MCF 10A (cell line): Measurements from ENCODE around the gene DLST. TPM values are rescaled to one million over a fixed set of nuclear protein-coding genes. Genes with fewer than 3 reads are reported as not detected.

Experiments used
- BruUV-seq: library from RNA; stranded (reverse); fragments of 400-500 nt; replicated peaks from 2 replicates; lab custom pipeline; 2021; lab: Mats Ljungman, UMichigan
- CTCF ChIA-PET: fragments of 300-600 bp; sonication (Branson Sonifier 250); formaldehyde crosslinking; extraction: SDS; loops from one replicate; lab custom pipeline; 2021; ENCODE audit warnings: antibody characterized with exemption, inconsistent platforms; lab: Yijun Ruan, JAX
- POLR2A ChIA-PET: fragments of 300-600, 350-650 bp; sonication (Branson Sonifier 250); formaldehyde crosslinking; extraction: SDS; loops from one replicate; lab custom pipeline; 2020; ENCODE audit warnings: antibody characterized with exemption, inconsistent platforms; lab: Yijun Ruan, JAX
- DNase-seq: peaks from one replicate; pipeline ENCODE4 v3.0.0-alpha.2; 2018; ENCODE audit not compliant: unreplicated experiment
- H3K27ac Mint-ChIP-seq: one replicate; pipeline ENCODE4 v1.8.0; 2022; ENCODE audit warnings: mild to moderate bottlenecking, low read depth, mixed read lengths; ENCODE audit not compliant: unreplicated experiment
- H3K27me3 Mint-ChIP-seq: one replicate; pipeline ENCODE4 v1.8.0; 2022; ENCODE audit warnings: mixed read lengths; ENCODE audit not compliant: insufficient read depth, unreplicated experiment
- H3K36me3 Mint-ChIP-seq: one replicate; pipeline ENCODE4 v1.8.0; 2022; ENCODE audit warnings: mild to moderate bottlenecking, moderate library complexity, mixed read lengths; ENCODE audit not compliant: insufficient read depth, unreplicated experiment
- H3K4me1 Mint-ChIP-seq: one replicate; pipeline ENCODE4 v1.8.0; 2022; ENCODE audit warnings: mixed read lengths; ENCODE audit not compliant: insufficient read depth, unreplicated experiment
- H3K4me3 Mint-ChIP-seq: one replicate; pipeline ENCODE4 v1.8.0; 2022; ENCODE audit warnings: mild to moderate bottlenecking, moderate library complexity, mixed read lengths; ENCODE audit not compliant: unreplicated experiment
- H3K9me3 Mint-ChIP-seq: one replicate; pipeline ENCODE4 v1.8.0; 2022; ENCODE audit warnings: mixed read lengths; ENCODE audit not compliant: unreplicated experiment
- intact Hi-C: fragments of 100-400 bp; cut with micrococcal nuclease; formaldehyde crosslinking; loops from 2 replicates; pipeline ENCODE4 v1.14.1; 2022
- total RNA-seq: library from RNA; stranded (reverse); gene quantifications from 2 replicates; pipeline ENCODE4 v1.2.3, GENCODE V29; 2022
- TF ChIP-seq, protein P1 (sequence below): fragments of 200-600 bp; IDR thresholded peaks from one replicate; pipeline ENCODE4 v1.8.0; 2022; ENCODE audit warnings: antibody characterized with exemption, mild to moderate bottlenecking; ENCODE audit not compliant: unreplicated experiment

The DLST gene
- total RNA-seq, 1 experiment from 2014 or later = 114 TPM

DNA sequence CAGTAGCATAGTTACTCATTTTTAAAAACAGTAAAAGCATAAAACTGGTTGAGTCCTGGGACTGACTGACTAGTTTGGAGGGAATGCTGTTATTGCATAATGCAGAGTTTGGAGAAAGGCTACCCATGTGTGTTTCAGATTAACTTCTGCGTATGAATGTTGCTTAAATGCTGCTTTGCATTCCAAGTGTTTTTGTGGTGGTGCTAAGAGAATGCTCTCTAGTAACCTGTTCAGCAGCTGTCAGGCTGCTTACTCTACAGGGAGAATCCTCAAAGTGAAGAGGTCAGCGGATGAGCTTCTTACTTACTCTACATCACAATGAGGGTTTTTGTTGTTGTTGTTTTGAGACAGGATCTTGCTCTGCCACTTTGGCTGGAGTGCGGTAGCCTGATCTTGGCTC is 4.3 kb downstream of the DLST start:
- Mint-ChIP-seq H3K27me3 (no peaks in the 10 kb centered on the region), H3K36me3 (peaks cover 64% of the 10 kb centered on the region), H3K4me1 (peaks cover 56% of the 10 kb centered on the region), H3K4me3 (peak overlapping the region; percentile 34), H3K9me3 (no peaks in the 10 kb centered on the region), H3K27ac (peak overlapping the region; percentile 48)
- POLR2A ChIA-PET = no interaction called here
- peak; percentile 67 for DNase-seq
- no TSS peak for BruUV-seq
- TF ChIP-seq, protein P1, sequence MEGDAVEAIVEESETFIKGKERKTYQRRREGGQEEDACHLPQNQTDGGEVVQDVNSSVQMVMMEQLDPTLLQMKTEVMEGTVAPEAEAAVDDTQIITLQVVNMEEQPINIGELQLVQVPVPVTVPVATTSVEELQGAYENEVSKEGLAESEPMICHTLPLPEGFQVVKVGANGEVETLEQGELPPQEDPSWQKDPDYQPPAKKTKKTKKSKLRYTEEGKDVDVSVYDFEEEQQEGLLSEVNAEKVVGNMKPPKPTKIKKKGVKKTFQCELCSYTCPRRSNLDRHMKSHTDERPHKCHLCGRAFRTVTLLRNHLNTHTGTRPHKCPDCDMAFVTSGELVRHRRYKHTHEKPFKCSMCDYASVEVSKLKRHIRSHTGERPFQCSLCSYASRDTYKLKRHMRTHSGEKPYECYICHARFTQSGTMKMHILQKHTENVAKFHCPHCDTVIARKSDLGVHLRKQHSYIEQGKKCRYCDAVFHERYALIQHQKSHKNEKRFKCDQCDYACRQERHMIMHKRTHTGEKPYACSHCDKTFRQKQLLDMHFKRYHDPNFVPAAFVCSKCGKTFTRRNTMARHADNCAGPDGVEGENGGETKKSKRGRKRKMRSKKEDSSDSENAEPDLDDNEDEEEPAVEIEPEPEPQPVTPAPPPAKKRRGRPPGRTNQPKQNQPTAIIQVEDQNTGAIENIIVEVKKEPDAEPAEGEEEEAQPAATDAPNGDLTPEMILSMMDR = no peak
- intact Hi-C loops = no loop called here
- CTCF ChIA-PET = interaction anchor here (0.6 to 1.6 kb wide), 4 partner anchors 20 to 204 kb away, joined by 3 to 8 read pairs (median 5); no protein-coding TSS in a partner anchor

DNA sequence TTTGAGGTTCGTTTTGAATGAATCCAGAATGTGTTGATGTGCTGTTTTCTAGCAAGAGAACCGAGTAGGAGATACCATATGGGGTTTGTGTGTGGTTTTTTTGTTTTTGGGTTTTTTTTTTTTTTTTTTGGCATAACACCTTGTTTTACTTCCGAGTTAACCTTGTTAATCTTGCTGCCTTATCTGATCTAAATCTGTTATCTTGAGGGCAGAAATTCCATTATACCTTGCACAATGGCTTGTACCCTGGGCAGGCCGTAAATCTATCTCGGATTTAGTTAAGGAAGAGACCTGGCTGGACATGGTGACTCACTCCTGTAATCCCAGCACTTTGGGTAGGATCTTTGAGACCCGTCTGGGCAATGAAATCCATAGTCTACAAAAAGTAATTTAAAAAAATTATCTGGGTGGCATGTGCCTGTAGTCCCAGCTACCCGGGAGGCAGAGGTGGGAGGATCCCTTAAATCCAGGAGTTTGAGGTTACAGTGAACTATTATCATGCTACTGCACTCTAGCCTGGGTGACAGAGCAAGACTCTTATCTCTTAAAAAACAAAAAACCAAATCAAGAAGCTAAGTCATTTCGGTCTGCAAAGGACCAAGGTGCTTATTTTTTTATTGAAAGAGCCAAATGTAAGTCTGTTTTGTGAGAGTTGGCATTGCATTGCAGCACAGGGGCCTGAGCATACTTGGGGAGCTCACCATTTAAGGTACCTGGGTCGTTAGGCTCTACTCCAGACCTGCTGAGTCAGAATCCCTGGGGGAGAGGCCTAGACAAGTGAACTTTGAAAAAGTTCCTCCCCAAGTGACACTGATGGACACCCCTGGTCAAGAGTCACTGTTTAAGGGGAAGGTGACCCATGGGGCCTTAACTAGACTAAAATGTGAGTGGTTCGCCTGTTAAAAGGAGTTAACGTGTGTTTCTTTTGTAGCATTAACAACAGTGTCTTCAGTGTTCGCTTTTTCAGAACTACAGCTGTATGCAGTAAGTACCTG is 6.7 kb downstream of the DLST start:
- Mint-ChIP-seq H3K4me3 (peak overlapping the region; percentile 24), H3K27me3 (no peaks in the 10 kb centered on the region), H3K4me1 (peaks cover 44% of the 10 kb centered on the region), H3K36me3 (peaks cover 75% of the 10 kb centered on the region), H3K27ac (peak overlapping the region; percentile 71), H3K9me3 (no peaks in the 10 kb centered on the region)
- TF ChIP-seq, protein P1 = no peak
- BruUV-seq = no TSS peak
- CTCF ChIA-PET = interaction anchor here (0.5 to 11.7 kb wide), 5 partner anchors 11 to 426 kb away, joined by 3 to 127 read pairs (median 9); no protein-coding TSS in a partner anchor
- intact Hi-C loops = loop anchor here (2.0 kb wide), 1 partner anchor 16 kb away; no protein-coding TSS in a partner anchor
- POLR2A ChIA-PET = interaction anchor here (0.7 to 1.4 kb wide), 2 partner anchors 8 to 13 kb away, joined by 3 to 4 read pairs; no protein-coding TSS in a partner anchor
- DNase-seq = peak; percentile 57

DNA sequence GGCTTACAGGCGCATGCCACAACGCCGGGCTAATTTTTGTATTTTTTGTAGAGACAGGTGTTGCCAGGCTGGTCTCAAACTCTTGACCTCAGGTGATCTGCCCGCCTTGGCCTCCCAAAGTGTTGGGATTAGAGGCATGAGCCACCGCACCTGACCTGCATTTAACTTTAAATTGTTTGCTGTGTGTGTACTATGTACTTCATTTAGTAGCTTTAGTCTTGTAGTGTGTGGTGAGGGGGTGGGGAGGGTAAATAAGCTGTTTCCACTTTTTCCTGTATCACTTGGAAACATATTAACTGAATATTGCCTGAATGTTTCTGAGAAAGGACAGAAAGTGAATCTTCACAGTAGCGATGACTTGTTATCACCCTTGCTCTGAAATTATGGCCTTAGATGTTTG is 8.5 kb downstream of the DLST start:
- ChIA-PET CTCF (interaction anchor here (0.5 to 11.7 kb wide), 7 partner anchors 10 to 670 kb away, joined by 3 to 127 read pairs (median 4); no protein-coding TSS in a partner anchor), POLR2A (interaction anchor here (1.0 to 3.7 kb wide), 2 partner anchors 8 to 33 kb away, joined by 3 to 22 read pairs; partner anchors contain the start of genes DLST and RPS6KL1)
- BruUV-seq = no TSS peak
- no peak for DNase-seq
- no peak overlapping the region for H3K27ac Mint-ChIP-seq
- no peak overlapping the region for H3K4me3 Mint-ChIP-seq
- H3K4me1 Mint-ChIP-seq = peaks cover 27% of the 10 kb centered on the region
- TF ChIP-seq, protein P1 = no peak
- peaks cover 82% of the 10 kb centered on the region for H3K36me3 Mint-ChIP-seq
- no peaks in the 10 kb centered on the region for H3K9me3 Mint-ChIP-seq
- H3K27me3 Mint-ChIP-seq = no peaks in the 10 kb centered on the region
- intact Hi-C loops = no loop called here

DNA sequence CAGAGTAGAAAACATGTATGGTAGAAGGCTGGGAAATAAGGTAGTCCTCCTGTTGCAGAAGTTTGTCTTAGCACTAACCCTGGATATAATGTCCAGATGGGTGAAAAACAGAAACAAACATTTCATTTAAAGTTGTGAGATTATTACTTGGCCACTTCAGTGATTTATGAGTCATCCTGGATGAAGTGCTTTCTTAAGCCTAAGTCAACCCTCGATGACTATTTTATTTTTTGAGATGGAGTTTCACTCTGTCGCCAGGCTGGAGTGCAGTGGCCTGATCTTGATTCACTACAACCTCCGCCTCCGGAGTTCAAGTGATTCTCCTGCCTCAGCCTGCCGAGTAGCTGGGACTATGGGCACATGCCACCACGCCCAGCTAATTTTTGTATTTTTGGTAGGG is 10.2 kb downstream of the DLST start:
- H3K4me3 Mint-ChIP-seq = no peak overlapping the region
- H3K9me3 Mint-ChIP-seq = no peaks in the 10 kb centered on the region
- H3K27me3 Mint-ChIP-seq = no peaks in the 10 kb centered on the region
- DNase-seq = no peak
- TF ChIP-seq, protein P1 = no peak
- ChIA-PET POLR2A (interaction anchor here (0.6 to 3.7 kb wide), 3 partner anchors 9 to 36 kb away, joined by 3 to 22 read pairs (median 3); partner anchors contain the start of gene DLST), CTCF (interaction anchor here (2.7 to 11.7 kb wide), 3 partner anchors 13 to 197 kb away, joined by 13 to 127 read pairs (median 26); no protein-coding TSS in a partner anchor)
- peaks cover 15% of the 10 kb centered on the region for H3K4me1 Mint-ChIP-seq
- intact Hi-C loops = no loop called here
- H3K27ac Mint-ChIP-seq = no peak overlapping the region
- H3K36me3 Mint-ChIP-seq = peaks cover 90% of the 10 kb centered on the region
- no TSS peak for BruUV-seq
